Measurements from ENCODE around the gene RCBTB1.

DNA sequence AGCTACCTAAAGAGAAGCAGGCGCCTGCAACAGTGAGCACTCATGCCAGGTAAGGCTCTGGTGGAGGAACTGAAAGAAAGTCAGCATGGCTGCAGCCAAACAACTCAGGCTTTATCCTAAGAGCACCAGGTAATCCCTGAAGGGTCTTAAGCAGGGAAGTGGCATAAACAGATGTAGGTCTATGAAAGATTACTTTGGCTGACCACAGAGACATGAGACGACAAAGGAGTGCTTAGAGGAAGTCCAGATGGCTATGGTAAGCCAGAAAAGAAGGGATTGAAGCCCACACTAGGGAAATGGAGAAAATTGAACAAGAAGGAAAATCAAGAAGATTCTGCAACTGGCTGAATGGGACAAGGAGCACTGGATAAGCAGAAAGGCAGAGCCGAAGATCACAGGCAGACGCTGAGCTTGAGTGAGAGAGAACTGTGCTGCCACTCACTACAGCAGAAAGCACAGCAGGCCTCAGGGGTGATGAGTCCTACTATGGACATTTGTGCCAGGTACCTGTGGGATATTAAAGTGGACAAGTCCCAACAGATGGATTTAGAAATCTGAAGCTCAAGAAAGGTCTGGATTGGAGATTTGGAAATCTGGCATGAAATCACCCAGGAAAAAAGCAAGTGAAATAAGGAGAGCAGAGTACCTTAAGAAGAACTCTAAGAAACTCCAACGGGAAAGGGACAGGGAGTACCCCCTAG lies 4.2 kb downstream of the RCBTB1 start:
- TF ChIP-seq, protein P1, sequence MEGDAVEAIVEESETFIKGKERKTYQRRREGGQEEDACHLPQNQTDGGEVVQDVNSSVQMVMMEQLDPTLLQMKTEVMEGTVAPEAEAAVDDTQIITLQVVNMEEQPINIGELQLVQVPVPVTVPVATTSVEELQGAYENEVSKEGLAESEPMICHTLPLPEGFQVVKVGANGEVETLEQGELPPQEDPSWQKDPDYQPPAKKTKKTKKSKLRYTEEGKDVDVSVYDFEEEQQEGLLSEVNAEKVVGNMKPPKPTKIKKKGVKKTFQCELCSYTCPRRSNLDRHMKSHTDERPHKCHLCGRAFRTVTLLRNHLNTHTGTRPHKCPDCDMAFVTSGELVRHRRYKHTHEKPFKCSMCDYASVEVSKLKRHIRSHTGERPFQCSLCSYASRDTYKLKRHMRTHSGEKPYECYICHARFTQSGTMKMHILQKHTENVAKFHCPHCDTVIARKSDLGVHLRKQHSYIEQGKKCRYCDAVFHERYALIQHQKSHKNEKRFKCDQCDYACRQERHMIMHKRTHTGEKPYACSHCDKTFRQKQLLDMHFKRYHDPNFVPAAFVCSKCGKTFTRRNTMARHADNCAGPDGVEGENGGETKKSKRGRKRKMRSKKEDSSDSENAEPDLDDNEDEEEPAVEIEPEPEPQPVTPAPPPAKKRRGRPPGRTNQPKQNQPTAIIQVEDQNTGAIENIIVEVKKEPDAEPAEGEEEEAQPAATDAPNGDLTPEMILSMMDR (IDR thresholded peaks at IDR 0.05 in 8 of 11, conservative IDR thresholded peaks at IDR 0.05 in 3 of 11) = no peak
- no peak for TF ChIP-seq POLR2A (IDR thresholded peaks at IDR 0.05)
